ENCODE measurements around the gene SRC. TPM values are rescaled to one million over a fixed set of nuclear protein-coding genes. Genes with fewer than 3 reads are reported as not detected.

The SRC gene
- total and polyA plus RNA-seq, 3 donors from 2014 or later, result 90.3 to 179 (median 143) TPM

GRCh38 chr20:37425103-37425625 lies 79.2 kb downstream of the SRC start:
- Histone ChIP-seq H3K36me3 (ENCODE audit: low read depth, missing control alignments) (no peaks in the 10 kb centered on the region), H3K27ac (no peak overlapping the region), H3K4me1 (no peaks in the 10 kb centered on the region), H3K4me3 (no peak overlapping the region), H3K27me3 (no peaks in the 10 kb centered on the region), H3K9me3 (no peaks in the 10 kb centered on the region)
- WGBS, 2 donors, result 85 to 90% methylated on average over 9 of the region's 9 CpGs
- intact Hi-C loops (cut with DNase I; ENCODE audit: low total_unique reads), result no loop called here
- DNase-seq, result no peak
- no peak for TF ChIP-seq POLR2A (IDR thresholded peaks at IDR 0.05)

DNA sequence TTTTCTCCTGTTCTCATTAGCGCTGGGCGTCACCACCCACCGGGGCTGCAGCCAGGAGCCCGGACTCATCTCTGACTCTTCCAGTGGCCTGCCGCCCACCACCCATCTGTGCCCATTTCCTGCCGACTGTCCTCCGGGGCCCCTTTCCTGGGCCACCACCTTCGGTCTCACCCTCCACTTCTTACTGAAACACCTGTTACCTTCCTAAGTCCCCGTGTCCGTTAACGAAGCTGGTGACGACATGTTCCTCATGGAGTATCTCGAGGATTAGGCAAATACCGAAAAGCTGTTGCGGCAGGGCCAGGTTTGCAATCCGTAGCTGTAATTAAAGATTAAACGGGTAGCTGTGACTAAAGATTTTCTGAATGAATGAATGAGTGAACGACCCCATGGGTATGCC lies 80.2 kb downstream of the SRC start:
- no peak for DNase-seq
- no peaks in the 10 kb centered on the region for H3K4me1 ChIP-seq
- 76 to 80% methylated on average over 18 of the region's 18 CpGs for WGBS, 2 donors
- H3K36me3 ChIP-seq (ENCODE audit: low read depth, missing control alignments), result no peaks in the 10 kb centered on the region
- intact Hi-C loops (cut with DNase I; ENCODE audit: low total_unique reads), result no loop called here
- no peaks in the 10 kb centered on the region for H3K27me3 ChIP-seq
- no peak overlapping the region for H3K4me3 ChIP-seq
- TF ChIP-seq POLR2A (IDR thresholded peaks at IDR 0.05), result no peak
- TF ChIP-seq, protein P1, sequence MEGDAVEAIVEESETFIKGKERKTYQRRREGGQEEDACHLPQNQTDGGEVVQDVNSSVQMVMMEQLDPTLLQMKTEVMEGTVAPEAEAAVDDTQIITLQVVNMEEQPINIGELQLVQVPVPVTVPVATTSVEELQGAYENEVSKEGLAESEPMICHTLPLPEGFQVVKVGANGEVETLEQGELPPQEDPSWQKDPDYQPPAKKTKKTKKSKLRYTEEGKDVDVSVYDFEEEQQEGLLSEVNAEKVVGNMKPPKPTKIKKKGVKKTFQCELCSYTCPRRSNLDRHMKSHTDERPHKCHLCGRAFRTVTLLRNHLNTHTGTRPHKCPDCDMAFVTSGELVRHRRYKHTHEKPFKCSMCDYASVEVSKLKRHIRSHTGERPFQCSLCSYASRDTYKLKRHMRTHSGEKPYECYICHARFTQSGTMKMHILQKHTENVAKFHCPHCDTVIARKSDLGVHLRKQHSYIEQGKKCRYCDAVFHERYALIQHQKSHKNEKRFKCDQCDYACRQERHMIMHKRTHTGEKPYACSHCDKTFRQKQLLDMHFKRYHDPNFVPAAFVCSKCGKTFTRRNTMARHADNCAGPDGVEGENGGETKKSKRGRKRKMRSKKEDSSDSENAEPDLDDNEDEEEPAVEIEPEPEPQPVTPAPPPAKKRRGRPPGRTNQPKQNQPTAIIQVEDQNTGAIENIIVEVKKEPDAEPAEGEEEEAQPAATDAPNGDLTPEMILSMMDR (IDR thresholded peaks at IDR 0.05), result no peak
- no peak overlapping the region for H3K27ac ChIP-seq
- no peaks in the 10 kb centered on the region for H3K9me3 ChIP-seq

- Histone ChIP-seq H3K27ac (no peak overlapping the region), H3K27me3 (no peaks in the 10 kb centered on the region), H3K36me3 (ENCODE audit: low read depth, missing control alignments) (no peaks in the 10 kb centered on the region), H3K4me1 (no peaks in the 10 kb centered on the region), H3K4me3 (no peak overlapping the region), H3K9me3 (no peaks in the 10 kb centered on the region)
- intact Hi-C loops (cut with DNase I; ENCODE audit: low total_unique reads), result no loop called here
- TF ChIP-seq, protein P1 (IDR thresholded peaks at IDR 0.05), result no peak
- TF ChIP-seq POLR2A (IDR thresholded peaks at IDR 0.05), result no peak
- DNase-seq, result no peak
- 79 to 82% methylated on average over 3 of the region's 3 CpGs for WGBS, 2 donors
These were observed 81.0 kb downstream of the SRC start for GRCh38 chr20:37426978-37427377.

DNA sequence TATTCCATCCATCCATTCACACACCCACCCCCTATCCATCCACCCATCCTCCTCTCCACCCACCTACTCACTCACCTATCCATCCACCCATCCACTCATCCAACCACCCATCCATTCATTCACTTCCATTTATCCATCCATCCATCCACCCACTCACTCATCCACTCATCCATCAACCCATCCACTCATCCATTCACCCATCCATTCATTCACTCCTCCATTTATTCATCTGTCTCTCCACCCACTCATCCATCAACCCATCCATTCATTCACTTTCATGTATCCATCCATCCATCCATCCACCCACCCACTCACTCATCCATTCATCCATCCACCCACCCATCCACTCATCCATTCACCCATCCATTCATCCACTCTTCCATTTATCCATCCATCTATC lies 84.1 kb downstream of the SRC start:
- no peak overlapping the region for H3K27ac ChIP-seq
- H3K4me3 ChIP-seq, result no peak overlapping the region
- DNase-seq, result no peak
- intact Hi-C loops (cut with DNase I; ENCODE audit: low total_unique reads), result no loop called here
- TF ChIP-seq, protein P1 (IDR thresholded peaks at IDR 0.05), result no peak
- TF ChIP-seq POLR2A (IDR thresholded peaks at IDR 0.05), result no peak
- no peaks in the 10 kb centered on the region for H3K4me1 ChIP-seq
- H3K9me3 ChIP-seq, result no peaks in the 10 kb centered on the region
- no peaks in the 10 kb centered on the region for H3K27me3 ChIP-seq
- no peaks in the 10 kb centered on the region for H3K36me3 ChIP-seq (ENCODE audit: low read depth, missing control alignments)

GRCh38 chr20:37430778-37431460 lies 85.0 kb downstream of the SRC start:
- Histone ChIP-seq H3K9me3 (no peaks in the 10 kb centered on the region), H3K27me3 (no peaks in the 10 kb centered on the region), H3K27ac (no peak overlapping the region), H3K36me3 (ENCODE audit: low read depth, missing control alignments) (no peaks in the 10 kb centered on the region), H3K4me1 (no peaks in the 10 kb centered on the region), H3K4me3 (no peak overlapping the region)
- no peak for DNase-seq
- intact Hi-C loops (cut with DNase I; ENCODE audit: low total_unique reads), result no loop called here
- TF ChIP-seq, protein P1 (IDR thresholded peaks at IDR 0.05), result no peak
- TF ChIP-seq POLR2A (IDR thresholded peaks at IDR 0.05), result no peak
- WGBS, 2 donors, result 83 to 95% methylated on average over 7 of the region's 7 CpGs
